ENCODE measurements around the gene HPS3. TPM values are rescaled to one million over a fixed set of nuclear protein-coding genes. Genes with fewer than 3 reads are reported as not detected.

HPS3 gene
- total RNA-seq, 1 experiment from 2014 or later: 11.3 TPM

- H3K9me3 ChIP-seq (ENCODE audit: low read length): no peaks in the 10 kb centered on the region
- no peaks in the 10 kb centered on the region for H3K27me3 ChIP-seq (ENCODE audit: low read length)
- H3K4me2 ChIP-seq (ENCODE audit: low read length): no peak overlapping the region
- no peaks in the 10 kb centered on the region for H3F3A ChIP-seq (ENCODE audit: low read length, unreplicated experiment)
- no peaks in the 10 kb centered on the region for H3K9me2 ChIP-seq (replicated peaks; ENCODE audit: low read length)
- H3K4me3 ChIP-seq (ENCODE audit: low read length): no peak overlapping the region
- TF ChIP-seq EZH2phosphoT487 (IDR thresholded peaks at IDR 0.05; ENCODE audit: borderline replicate concordance, low read length): no peak
- no peak for TF ChIP-seq EZH2 (IDR thresholded peaks at IDR 0.05; ENCODE audit: low read length, unreplicated experiment)
- TF ChIP-seq CTCF (conservative IDR thresholded peaks at IDR 0.05; ENCODE audit: low read depth, low read length): no peak
- intact Hi-C loops (cut with micrococcal nuclease): loop anchor here (2.0 kb wide), 1 partner anchor 16 kb away; the partner anchor contains the start of gene CP
- H3K36me3 ChIP-seq (ENCODE audit: low read depth, low read length): no peaks in the 10 kb centered on the region
- H2AFZ ChIP-seq (ENCODE audit: low read length): no peak overlapping the region
- CTCF ChIA-PET: interaction anchor here (0.5 to 1.0 kb wide), 3 partner anchors 25 to 84 kb away, joined by 3 to 6 read pairs (median 4); no protein-coding TSS in a partner anchor
- H3K9ac ChIP-seq (ENCODE audit: low read length): no peak overlapping the region
- DNase-seq: no peak
- ATAC-seq: peak; percentile 76
- no peaks in the 10 kb centered on the region for H4K20me1 ChIP-seq (ENCODE audit: low read length)
- no peak overlapping the region for H3K27ac ChIP-seq (ENCODE audit: low read length)
- H3K4me1 ChIP-seq (ENCODE audit: insufficient read depth, low read length): peaks cover 3% of the 10 kb centered on the region
- H3K79me2 ChIP-seq (ENCODE audit: low read length): no peaks in the 10 kb centered on the region
- POLR2A ChIA-PET (ENCODE audit: unreplicated experiment): no interaction called here
- no TSS peak for BruUV-seq (replicated peaks)
Measured at GRCh38 chr3:149204390-149204991, 75.1 kb downstream of the HPS3 start.

GRCh38 chr3:149207475-149207874 lies 78.0 kb downstream of the HPS3 start:
- no peak overlapping the region for H3K27ac ChIP-seq (ENCODE audit: low read length)

More at GRCh38 chr3:149207475-149207874, 78.0 kb downstream of the HPS3 start:
- CTCF ChIA-PET: interaction anchor here (0.5 kb wide), 1 partner anchor 355 kb away, joined by 3 read pairs; no protein-coding TSS in a partner anchor
- no peaks in the 10 kb centered on the region for H3K79me2 ChIP-seq (ENCODE audit: low read length)
- no peaks in the 10 kb centered on the region for H4K20me1 ChIP-seq (ENCODE audit: low read length)
- no peaks in the 10 kb centered on the region for H3K4me1 ChIP-seq (ENCODE audit: insufficient read depth, low read length)
- TF ChIP-seq CTCF (conservative IDR thresholded peaks at IDR 0.05; ENCODE audit: low read depth, low read length) (no peak), EZH2 (IDR thresholded peaks at IDR 0.05; ENCODE audit: low read length, unreplicated experiment) (no peak), EZH2phosphoT487 (IDR thresholded peaks at IDR 0.05; ENCODE audit: borderline replicate concordance, low read length) (no peak)
- H3K36me3 ChIP-seq (ENCODE audit: low read depth, low read length): no peaks in the 10 kb centered on the region
- no peaks in the 10 kb centered on the region for H3K9me2 ChIP-seq (replicated peaks; ENCODE audit: low read length)
- DNase-seq: no peak
- no peaks in the 10 kb centered on the region for H3F3A ChIP-seq (ENCODE audit: low read length, unreplicated experiment)
- no peaks in the 10 kb centered on the region for H3K27me3 ChIP-seq (ENCODE audit: low read length)
- POLR2A ChIA-PET (ENCODE audit: unreplicated experiment): no interaction called here
- no TSS peak for BruUV-seq (replicated peaks)
- intact Hi-C loops (cut with micrococcal nuclease): no loop called here
- H3K9me3 ChIP-seq (ENCODE audit: low read length): no peaks in the 10 kb centered on the region
- ATAC-seq: no peak
- H2AFZ ChIP-seq (ENCODE audit: low read length): no peak overlapping the region
- no peak overlapping the region for H3K4me2 ChIP-seq (ENCODE audit: low read length)
- H3K4me3 ChIP-seq (ENCODE audit: low read length): no peak overlapping the region
- H3K9ac ChIP-seq (ENCODE audit: low read length): no peak overlapping the region

Data from PC-3 (cell line).